ENCODE results near the gene BECN2. TPM values are rescaled to one million over a fixed set of nuclear protein-coding genes. Genes with fewer than 3 reads are reported as not detected.
A peak's percentile ranks its signal among the peaks of the same experiment; 100 is the strongest.

Gene BECN2, protein sequence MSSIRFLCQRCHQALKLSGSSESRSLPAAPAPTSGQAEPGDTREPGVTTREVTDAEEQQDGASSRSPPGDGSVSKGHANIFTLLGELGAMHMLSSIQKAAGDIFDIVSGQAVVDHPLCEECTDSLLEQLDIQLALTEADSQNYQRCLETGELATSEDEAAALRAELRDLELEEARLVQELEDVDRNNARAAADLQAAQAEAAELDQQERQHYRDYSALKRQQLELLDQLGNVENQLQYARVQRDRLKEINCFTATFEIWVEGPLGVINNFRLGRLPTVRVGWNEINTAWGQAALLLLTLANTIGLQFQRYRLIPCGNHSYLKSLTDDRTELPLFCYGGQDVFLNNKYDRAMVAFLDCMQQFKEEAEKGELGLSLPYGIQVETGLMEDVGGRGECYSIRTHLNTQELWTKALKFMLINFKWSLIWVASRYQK
- not detected for total RNA-seq

DNA sequence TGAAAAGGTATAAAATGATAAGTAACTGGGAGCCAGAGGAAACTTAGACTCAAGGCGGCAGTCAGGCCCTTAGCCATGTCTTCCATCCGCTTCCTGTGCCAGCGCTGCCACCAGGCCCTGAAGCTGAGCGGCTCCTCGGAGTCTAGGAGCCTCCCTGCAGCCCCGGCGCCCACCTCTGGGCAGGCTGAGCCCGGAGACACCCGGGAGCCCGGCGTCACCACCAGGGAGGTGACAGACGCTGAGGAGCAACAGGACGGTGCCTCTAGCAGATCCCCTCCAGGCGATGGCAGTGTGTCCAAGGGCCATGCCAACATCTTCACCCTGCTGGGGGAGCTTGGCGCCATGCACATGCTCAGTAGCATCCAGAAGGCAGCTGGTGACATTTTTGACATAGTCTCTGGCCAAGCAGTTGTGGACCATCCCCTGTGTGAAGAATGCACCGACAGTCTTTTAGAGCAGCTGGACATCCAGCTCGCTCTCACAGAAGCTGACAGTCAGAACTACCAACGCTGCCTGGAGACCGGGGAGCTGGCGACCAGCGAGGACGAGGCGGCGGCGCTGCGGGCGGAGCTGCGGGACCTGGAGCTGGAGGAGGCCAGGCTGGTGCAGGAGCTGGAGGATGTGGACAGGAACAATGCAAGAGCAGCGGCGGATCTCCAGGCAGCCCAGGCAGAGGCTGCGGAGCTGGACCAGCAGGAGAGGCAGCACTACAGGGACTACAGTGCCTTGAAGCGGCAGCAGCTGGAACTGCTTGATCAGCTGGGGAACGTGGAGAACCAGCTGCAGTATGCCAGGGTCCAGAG is at the start of gene BECN2:
Gene BECN2, plus strand, starts transcription at position 76 of the 803 bp plus-strand sequence. Its CDS starts 0 bp downstream, at position 76.
- H3K4me3 ChIP-seq (ENCODE audit: low read depth, poor library complexity, severe bottlenecking): no peak within 1 kb of the TSS
- intact Hi-C loops (cut with DNase I; ENCODE audit: low total_unique reads): no loop called here
- no peak for DNase-seq (ENCODE audit: low spot score in 2 of 2)
- TF ChIP-seq, protein P1, sequence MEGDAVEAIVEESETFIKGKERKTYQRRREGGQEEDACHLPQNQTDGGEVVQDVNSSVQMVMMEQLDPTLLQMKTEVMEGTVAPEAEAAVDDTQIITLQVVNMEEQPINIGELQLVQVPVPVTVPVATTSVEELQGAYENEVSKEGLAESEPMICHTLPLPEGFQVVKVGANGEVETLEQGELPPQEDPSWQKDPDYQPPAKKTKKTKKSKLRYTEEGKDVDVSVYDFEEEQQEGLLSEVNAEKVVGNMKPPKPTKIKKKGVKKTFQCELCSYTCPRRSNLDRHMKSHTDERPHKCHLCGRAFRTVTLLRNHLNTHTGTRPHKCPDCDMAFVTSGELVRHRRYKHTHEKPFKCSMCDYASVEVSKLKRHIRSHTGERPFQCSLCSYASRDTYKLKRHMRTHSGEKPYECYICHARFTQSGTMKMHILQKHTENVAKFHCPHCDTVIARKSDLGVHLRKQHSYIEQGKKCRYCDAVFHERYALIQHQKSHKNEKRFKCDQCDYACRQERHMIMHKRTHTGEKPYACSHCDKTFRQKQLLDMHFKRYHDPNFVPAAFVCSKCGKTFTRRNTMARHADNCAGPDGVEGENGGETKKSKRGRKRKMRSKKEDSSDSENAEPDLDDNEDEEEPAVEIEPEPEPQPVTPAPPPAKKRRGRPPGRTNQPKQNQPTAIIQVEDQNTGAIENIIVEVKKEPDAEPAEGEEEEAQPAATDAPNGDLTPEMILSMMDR (IDR thresholded peaks at IDR 0.05): no peak
- no peak for TF ChIP-seq POLR2A (IDR thresholded peaks at IDR 0.05)
- 90 to 91% methylated on average over 27 to 33 of the region's 33 CpGs for WGBS, 2 donors

DNA sequence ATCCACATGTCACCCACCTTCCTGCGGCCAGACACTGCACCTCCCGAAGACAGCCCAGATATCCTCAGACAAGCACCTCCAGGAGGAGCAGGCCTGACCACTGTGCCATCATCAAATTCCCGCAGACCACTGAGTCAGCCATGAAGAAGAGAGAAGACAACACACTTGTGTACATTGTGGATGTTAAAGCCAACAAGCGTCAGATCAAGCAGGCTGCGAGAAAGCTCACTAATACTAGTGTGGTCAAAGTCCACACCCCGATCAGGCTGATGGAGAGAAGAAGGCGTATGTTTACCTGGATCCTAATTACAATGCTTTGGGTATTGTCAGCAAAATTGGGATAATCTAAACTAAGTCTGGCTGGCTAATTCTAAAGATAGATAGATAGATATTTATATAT is 41.4 kb upstream of the BECN2 start:
- TF ChIP-seq POLR2A (IDR thresholded peaks at IDR 0.05): no peak
- TF ChIP-seq, protein P1 (IDR thresholded peaks at IDR 0.05): no peak
- WGBS, 2 donors: 94 to 97% methylated on average over 7 of the region's 7 CpGs
- DNase-seq (ENCODE audit: low spot score in 2 of 2): no peak
- intact Hi-C loops (cut with DNase I; ENCODE audit: low total_unique reads): no loop called here
- no peak overlapping the region for H3K4me3 ChIP-seq (ENCODE audit: low read depth, poor library complexity, severe bottlenecking)

DNA sequence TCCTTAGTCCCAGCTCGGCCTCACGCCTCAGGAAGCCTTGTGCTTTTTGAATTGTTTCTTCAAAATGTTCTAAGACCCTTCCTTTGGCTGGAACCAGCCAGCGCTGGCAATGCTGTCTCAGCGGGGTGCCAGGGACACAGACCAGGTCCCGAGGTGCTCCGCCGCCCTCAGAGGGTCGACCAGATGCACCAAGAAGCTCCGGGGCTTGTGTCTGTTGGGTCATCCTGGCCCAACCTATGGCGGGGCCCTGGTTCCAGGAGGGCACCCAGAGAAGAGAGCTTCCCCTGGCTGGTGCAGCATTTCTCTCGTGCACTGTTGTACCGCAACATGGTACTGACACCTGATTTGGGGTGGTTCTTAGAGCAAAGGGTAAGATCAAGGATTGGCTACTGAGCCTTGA is 40.1 kb upstream of the BECN2 start:
- no peak overlapping the region for H3K4me3 ChIP-seq (ENCODE audit: low read depth, poor library complexity, severe bottlenecking)
- TF ChIP-seq POLR2A (IDR thresholded peaks at IDR 0.05): no peak
- TF ChIP-seq, protein P1 (IDR thresholded peaks at IDR 0.05): no peak
- WGBS, 2 donors: 92 to 96% methylated on average over 12 of the region's 12 CpGs
- peak in 1 of 2 donors; percentile 80 for DNase-seq (ENCODE audit: low spot score in 2 of 2)
- intact Hi-C loops (cut with DNase I; ENCODE audit: low total_unique reads): no loop called here

DNA sequence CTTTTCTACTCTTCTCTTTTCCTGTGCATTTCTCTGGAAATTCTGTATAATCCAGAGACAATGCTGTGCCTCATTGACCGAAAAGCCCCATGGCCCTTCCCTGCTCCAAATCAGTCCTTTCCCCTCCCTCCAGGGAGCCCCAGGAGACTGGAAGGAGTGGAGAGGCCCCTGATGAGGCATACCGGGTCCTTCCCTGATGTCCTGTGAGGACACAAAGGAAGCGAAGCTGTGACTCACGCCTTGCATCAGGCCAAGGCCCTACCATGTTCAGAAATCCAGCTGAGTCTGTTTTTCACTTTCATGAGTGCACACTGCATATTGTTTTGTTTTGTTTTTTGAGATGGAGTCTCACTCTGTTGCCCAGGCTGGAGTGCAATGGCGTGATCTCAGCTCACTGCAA is 38.7 kb upstream of the BECN2 start:
- TF ChIP-seq POLR2A (IDR thresholded peaks at IDR 0.05): no peak
- TF ChIP-seq, protein P1 (IDR thresholded peaks at IDR 0.05): no peak
- DNase-seq (ENCODE audit: low spot score in 2 of 2): peak in 1 of 2 donors; percentile 81
- intact Hi-C loops (cut with DNase I; ENCODE audit: low total_unique reads): no loop called here
- no peak overlapping the region for H3K4me3 ChIP-seq (ENCODE audit: low read depth, poor library complexity, severe bottlenecking)
- 58 to 62% methylated on average over 5 of the region's 5 CpGs for WGBS, 2 donors

DNA sequence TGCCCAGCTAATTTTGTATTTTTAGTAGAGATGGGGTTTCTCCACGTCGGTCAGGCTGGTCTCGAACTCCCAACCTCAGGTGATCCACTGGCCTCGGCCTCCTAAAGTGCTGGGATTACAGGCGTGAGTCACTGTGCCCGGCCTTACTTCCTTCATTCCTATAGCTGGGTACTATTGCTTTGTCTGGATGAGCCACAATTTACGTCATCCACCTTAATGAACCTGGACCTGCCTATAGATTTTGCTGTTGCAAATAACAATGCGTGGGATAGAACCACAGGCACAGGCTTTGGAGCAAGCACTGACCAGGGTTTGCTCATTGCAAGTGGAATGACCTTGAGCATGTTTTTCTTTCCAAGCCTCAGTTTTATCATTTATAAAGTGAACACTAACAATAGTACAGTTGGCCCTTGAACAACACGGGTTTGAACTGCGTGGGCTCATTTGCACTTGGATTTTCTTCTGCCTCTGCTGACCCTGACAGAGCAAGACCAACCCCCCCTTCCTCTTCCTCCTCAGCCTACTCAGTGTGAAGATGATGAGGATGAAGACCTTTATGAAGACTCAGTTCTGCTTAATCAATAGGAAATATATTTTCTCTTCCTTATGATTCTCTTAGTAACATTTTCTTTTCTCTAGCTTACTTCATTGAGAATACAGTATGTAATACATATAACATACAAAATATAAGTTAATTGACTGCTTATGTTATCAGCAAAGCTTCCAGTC is 33.3 kb upstream of the BECN2 start:
- TF ChIP-seq, protein P1 (IDR thresholded peaks at IDR 0.05): no peak
- no peak for TF ChIP-seq POLR2A (IDR thresholded peaks at IDR 0.05)
- no peak overlapping the region for H3K4me3 ChIP-seq (ENCODE audit: low read depth, poor library complexity, severe bottlenecking)
- peak in 1 of 2 donors; percentile 15 for DNase-seq (ENCODE audit: low spot score in 2 of 2)
- intact Hi-C loops (cut with DNase I; ENCODE audit: low total_unique reads): no loop called here
- 80 to 91% methylated on average over 10 of the region's 10 CpGs for WGBS, 2 donors

All from lower leg skin (tissue), 4 donors.